ENCODE data around the gene PEX11B.
"Not testable (repeated sequence)": the region's sequence is repeated elsewhere in the genome, so short reads cannot be mapped to it uniquely, and the experiment has no call there.

Gene PEX11B

GRCh38 chr1:145932522-145933009, 14.0 kb upstream of the PEX11B start:
- H3K27me3 Mint-ChIP-seq, DNase-seq, ATAC-seq, H3K9me3 Mint-ChIP-seq: not testable (repeated sequence)
- peak overlapping the region; percentile 21 to 64 for H3K4me3 Mint-ChIP-seq
- peak overlapping the region in 1 of 2 donors; percentile 90 for H3K27ac Mint-ChIP-seq
- peaks cover 32% of the 10 kb centered on the region for H3K4me1 Mint-ChIP-seq

GRCh38 chr1:145927916-145928643, 9.6 kb upstream of the PEX11B start:
- DNase-seq = no peak
- ATAC-seq = no peak
- Mint-ChIP-seq H3K27ac (peak overlapping the region; percentile 57 to 61), H3K4me3 (no peak overlapping the region), H3K4me1 (peaks cover 36% of the 10 kb centered on the region), H3K9me3 (no peaks in the 10 kb centered on the region), H3K27me3 (no peaks in the 10 kb centered on the region)

- Mint-ChIP-seq H3K4me1 (peaks cover 31% of the 10 kb centered on the region), H3K27ac (no peak within 1 kb of the TSS), H3K27me3 (no peaks in the 10 kb centered on the region), H3K4me3 (no peak within 1 kb of the TSS), H3K9me3 (no peaks in the 10 kb centered on the region)
- DNase-seq = peak; percentile 92 to 96
- peak; percentile 98 for ATAC-seq
Measured at GRCh38 chr1:145927063-145927886, 8.8 kb upstream of the PEX11B start, which contains the start of gene RBM8A. Gene RBM8A, minus strand, starts transcription at chr1:145927484. Its CDS starts 58 bp downstream, at chr1:145927426.

- ATAC-seq (peak; percentile 71), DNase-seq (peak; percentile 43 to 69)
- no peaks in the 10 kb centered on the region for H3K9me3 Mint-ChIP-seq
- H3K27ac Mint-ChIP-seq = no peak overlapping the region
- no peak overlapping the region for H3K4me3 Mint-ChIP-seq
- H3K27me3 Mint-ChIP-seq = no peaks in the 10 kb centered on the region
- peaks cover 27% of the 10 kb centered on the region for H3K4me1 Mint-ChIP-seq
Measured at GRCh38 chr1:145926686-145927062, 8.2 kb upstream of the PEX11B start.

- Mint-ChIP-seq H3K27ac (no peak overlapping the region), H3K9me3 (no peaks in the 10 kb centered on the region), H3K4me3 (no peak overlapping the region), H3K4me1 (peaks cover 48% of the 10 kb centered on the region), H3K27me3 (no peaks in the 10 kb centered on the region)
- no peak for ATAC-seq
- no peak for DNase-seq
Measured at GRCh38 chr1:145922266-145922665, 3.7 kb upstream of the PEX11B start.

- not testable (repeated sequence) for DNase-seq, H3K27me3 Mint-ChIP-seq, H3K27ac Mint-ChIP-seq, H3K9me3 Mint-ChIP-seq, ATAC-seq
- peaks cover 52% of the 10 kb centered on the region for H3K4me1 Mint-ChIP-seq
- H3K4me3 Mint-ChIP-seq = peak overlapping the region; percentile 91 to 94
Measured at GRCh38 chr1:145920297-145920696, 1.8 kb upstream of the PEX11B start.

GRCh38 chr1:145918992-145919939, 749 bp upstream of the PEX11B start:
- ATAC-seq (peak; percentile 94), DNase-seq (peak in 1 of 2 donors; percentile 40)
- Mint-ChIP-seq H3K27ac (peak overlapping the region; percentile 95 to 97), H3K27me3 (no peaks in the 10 kb centered on the region), H3K4me3 (peak overlapping the region; percentile 91 to 94), H3K4me1 (peaks cover 56% of the 10 kb centered on the region), H3K9me3 (no peaks in the 10 kb centered on the region)

- no peaks in the 10 kb centered on the region for H3K9me3 Mint-ChIP-seq
- ATAC-seq (no peak), DNase-seq (no peak)
- H3K27me3 Mint-ChIP-seq = no peaks in the 10 kb centered on the region
- peak overlapping the region; percentile 95 to 97 for H3K27ac Mint-ChIP-seq
- H3K4me1 Mint-ChIP-seq = peaks cover 59% of the 10 kb centered on the region
- H3K4me3 Mint-ChIP-seq = peak overlapping the region; percentile 91 to 94
Measured at GRCh38 chr1:145917595-145917994, 922 bp downstream of the PEX11B start.

- DNase-seq (no peak), ATAC-seq (no peak)
- Mint-ChIP-seq H3K4me1 (peaks cover 59% of the 10 kb centered on the region), H3K9me3 (no peaks in the 10 kb centered on the region), H3K27me3 (no peaks in the 10 kb centered on the region), H3K27ac (peak overlapping the region in 1 of 2 donors; percentile 90), H3K4me3 (peak overlapping the region; percentile 91 to 94)
Measured at GRCh38 chr1:145916745-145917144, 1.8 kb downstream of the PEX11B start.

GRCh38 chr1:145912128-145912641, 6.3 kb downstream of the PEX11B start:
- Mint-ChIP-seq H3K4me1 (peaks cover 29% of the 10 kb centered on the region), H3K27me3 (no peaks in the 10 kb centered on the region), H3K4me3 (no peak overlapping the region), H3K9me3 (no peaks in the 10 kb centered on the region), H3K27ac (peak overlapping the region; percentile 11 to 37)
- DNase-seq = no peak
- no peak for ATAC-seq

GRCh38 chr1:145908653-145909052, 9.9 kb downstream of the PEX11B start:
- Mint-ChIP-seq H3K4me3 (no peak overlapping the region), H3K4me1 (peaks cover 2% of the 10 kb centered on the region), H3K9me3 (no peaks in the 10 kb centered on the region), H3K27me3 (no peaks in the 10 kb centered on the region), H3K27ac (no peak overlapping the region)
- no peak for DNase-seq
- no peak for ATAC-seq

- Mint-ChIP-seq H3K9me3 (no peaks in the 10 kb centered on the region), H3K4me3 (no peak overlapping the region), H3K27me3 (no peaks in the 10 kb centered on the region), H3K27ac (no peak overlapping the region), H3K4me1 (no peaks in the 10 kb centered on the region)
- ATAC-seq = no peak
- DNase-seq = no peak
Measured at GRCh38 chr1:145906954-145907753, 11.4 kb downstream of the PEX11B start.

GRCh38 chr1:145901312-145902021, 17.1 kb downstream of the PEX11B start:
- no peak overlapping the region for H3K4me3 Mint-ChIP-seq
- no peak for ATAC-seq
- peak overlapping the region in 1 of 2 donors; percentile 37 for H3K27ac Mint-ChIP-seq
- H3K27me3 Mint-ChIP-seq = no peaks in the 10 kb centered on the region
- no peaks in the 10 kb centered on the region for H3K9me3 Mint-ChIP-seq
- DNase-seq = no peak
- no peaks in the 10 kb centered on the region for H3K4me1 Mint-ChIP-seq

- ATAC-seq (no peak), DNase-seq (no peak)
- Mint-ChIP-seq H3K9me3 (no peaks in the 10 kb centered on the region), H3K4me1 (no peaks in the 10 kb centered on the region), H3K4me3 (no peak overlapping the region), H3K27me3 (no peaks in the 10 kb centered on the region), H3K27ac (peak overlapping the region in 1 of 2 donors; percentile 40)
Measured at GRCh38 chr1:145898756-145899155, 19.8 kb downstream of the PEX11B start.
